Activated CD8-positive, alpha-beta T cell treated with anti-CD3 and anti-CD28 coated beads, Interleukin-2, amount 10 ng/mL, durations not matched to agents 7 days and 5 days (primary cell): ENCODE results near the gene MTF2. TPM values are rescaled to one million over a fixed set of nuclear protein-coding genes. Genes with fewer than 3 reads are reported as not detected.
"Not testable (repeated sequence)": the region's sequence is repeated elsewhere in the genome, so short reads cannot be mapped to it uniquely, and the experiment has no call there.

Experiments used
- ATAC-seq: fragments of 150-1000 bp; cut with Tn5 transposase; one replicate; pipeline ENCODE4 v1.10.0; 2021; ENCODE audit warnings: moderate library complexity
- CTCF ChIA-PET: fragments of 350-600 bp; sonication (Branson Sonifier 250); formaldehyde crosslinking; loops from one replicate; lab custom pipeline; 2021; ENCODE audit warnings: antibody characterized with exemption; lab: Charles Lee
- POLR2A ChIA-PET: fragments of 350-600 bp; sonication (Branson Sonifier 250); formaldehyde crosslinking; loops from one replicate; lab custom pipeline; 2021; ENCODE audit warnings: antibody characterized with exemption; lab: Charles Lee
- DNase-seq: peaks from one replicate; pipeline ENCODE4 v3.0.0-alpha.2; 2020
- H3K27ac Mint-ChIP-seq: one replicate; pipeline ENCODE4 v1.8.0; 2021; ENCODE audit warnings: mild to moderate bottlenecking, mixed read lengths
- H3K27me3 Mint-ChIP-seq: one replicate; pipeline ENCODE4 v1.8.0; 2021; ENCODE audit warnings: low read depth, mixed read lengths
- H3K36me3 Mint-ChIP-seq: one replicate; pipeline ENCODE4 v1.8.0; 2021; ENCODE audit warnings: low read depth, mixed read lengths
- H3K4me1 Mint-ChIP-seq: one replicate; pipeline ENCODE4 v1.8.0; 2021; ENCODE audit warnings: low read depth, mixed read lengths
- H3K4me3 Mint-ChIP-seq: one replicate; pipeline ENCODE4 v1.8.0; 2021; ENCODE audit warnings: mild to moderate bottlenecking, mixed read lengths
- H3K9me3 Mint-ChIP-seq: one replicate; pipeline ENCODE4 v1.8.0; 2022; ENCODE audit warnings: mixed read lengths; ENCODE audit not compliant: insufficient read depth
- total RNA-seq, 2 experiments: library from RNA; stranded (reverse); gene quantifications; one replicate each; pipeline ENCODE4 v1.2.3, GENCODE V29; 2021

Gene MTF2
- total RNA-seq, 2 experiments from 2014 or later = 56.4 to 63.2 TPM

- Mint-ChIP-seq H3K36me3 (peaks cover 54% of the 10 kb centered on the region), H3K4me1 (peaks cover 20% of the 10 kb centered on the region)
- ATAC-seq, H3K27ac Mint-ChIP-seq, H3K9me3 Mint-ChIP-seq, H3K4me3 Mint-ChIP-seq, POLR2A ChIA-PET, DNase-seq, CTCF ChIA-PET, H3K27me3 Mint-ChIP-seq: not testable (repeated sequence)
These were observed 86.8 kb downstream of the MTF2 start for GRCh38 chr1:93165895-93166294.

GRCh38 chr1:93167006-93167405 is 87.9 kb downstream of the MTF2 start:
- H3K4me1 Mint-ChIP-seq = peaks cover 28% of the 10 kb centered on the region
- ATAC-seq (no peak), DNase-seq (no peak)
- H3K4me3 Mint-ChIP-seq = no peak overlapping the region
- H3K9me3 Mint-ChIP-seq = no peaks in the 10 kb centered on the region
- POLR2A ChIA-PET = no interaction called here
- H3K27me3 Mint-ChIP-seq = no peaks in the 10 kb centered on the region
- H3K27ac Mint-ChIP-seq = no peak overlapping the region
- H3K36me3 Mint-ChIP-seq = peaks cover 50% of the 10 kb centered on the region
- CTCF ChIA-PET = no interaction called here

- not testable (repeated sequence) for H3K27me3 Mint-ChIP-seq, H3K9me3 Mint-ChIP-seq, H3K4me3 Mint-ChIP-seq, DNase-seq, H3K27ac Mint-ChIP-seq
- ChIA-PET CTCF (interaction anchor here (0.8 to 2.0 kb wide), 4 partner anchors 11 to 90 kb away, joined by 3 to 7 read pairs (median 6); no protein-coding TSS in a partner anchor), POLR2A (interaction anchor here (0.6 to 1.2 kb wide), 3 partner anchors 176 to 854 kb away, joined by 3 read pairs; partner anchors contain the start of gene DR1)
- Mint-ChIP-seq H3K36me3 (peaks cover 68% of the 10 kb centered on the region), H3K4me1 (peaks cover 47% of the 10 kb centered on the region)
- ATAC-seq = peak; percentile 11
These were observed 91.1 kb downstream of the MTF2 start for GRCh38 chr1:93170141-93170678.

- ATAC-seq (peak; percentile 18), DNase-seq (no peak)
- Mint-ChIP-seq H3K36me3 (peaks cover 69% of the 10 kb centered on the region), H3K4me1 (peaks cover 54% of the 10 kb centered on the region), H3K27ac (peak overlapping the region; percentile 88), H3K9me3 (no peaks in the 10 kb centered on the region), H3K27me3 (no peaks in the 10 kb centered on the region), H3K4me3 (peak overlapping the region; percentile 76)
- ChIA-PET POLR2A (interaction anchor here (1.2 to 1.3 kb wide), 3 partner anchors 8 to 175 kb away, joined by 3 to 5 read pairs (median 3); partner anchors contain the start of gene DR1), CTCF (interaction anchor here (1.5 to 2.0 kb wide), 2 partner anchors 54 to 92 kb away, joined by 7 read pairs; no protein-coding TSS in a partner anchor)
These were observed 92.5 kb downstream of the MTF2 start for GRCh38 chr1:93171549-93172034.

- ATAC-seq (no peak), DNase-seq (no peak)
- Mint-ChIP-seq H3K27me3 (no peaks in the 10 kb centered on the region), H3K36me3 (peaks cover 62% of the 10 kb centered on the region), H3K27ac (no peak overlapping the region), H3K9me3 (no peaks in the 10 kb centered on the region), H3K4me3 (no peak overlapping the region), H3K4me1 (peaks cover 60% of the 10 kb centered on the region)
- CTCF ChIA-PET = interaction anchor here (1.0 to 1.2 kb wide), 2 partner anchors 10 to 94 kb away, joined by 5 to 6 read pairs; partner anchors contain the start of gene MTF2
- POLR2A ChIA-PET = interaction anchor here (1.5 kb wide), 1 partner anchor 17 kb away, joined by 3 read pairs; no protein-coding TSS in a partner anchor
These were observed 93.7 kb downstream of the MTF2 start for GRCh38 chr1:93172778-93173177.

GRCh38 chr1:93174638-93175037 is 95.6 kb downstream of the MTF2 start:
- Mint-ChIP-seq H3K4me1 (peaks cover 57% of the 10 kb centered on the region), H3K36me3 (peaks cover 61% of the 10 kb centered on the region)
- H3K9me3 Mint-ChIP-seq, DNase-seq, H3K27me3 Mint-ChIP-seq, CTCF ChIA-PET, POLR2A ChIA-PET, H3K4me3 Mint-ChIP-seq, ATAC-seq, H3K27ac Mint-ChIP-seq: not testable (repeated sequence)

- Mint-ChIP-seq H3K27me3 (no peaks in the 10 kb centered on the region), H3K36me3 (peaks cover 49% of the 10 kb centered on the region), H3K9me3 (no peaks in the 10 kb centered on the region), H3K4me3 (peak overlapping the region; percentile 85), H3K4me1 (peaks cover 51% of the 10 kb centered on the region), H3K27ac (peak overlapping the region; percentile 96)
- POLR2A ChIA-PET = interaction anchor here (0.6 kb wide), 1 partner anchor 242 kb away, joined by 4 read pairs; no protein-coding TSS in a partner anchor
- DNase-seq = no peak
- no peak for ATAC-seq
- CTCF ChIA-PET = interaction anchor here (1.7 kb wide), 1 partner anchor 98 kb away, joined by 7 read pairs; no protein-coding TSS in a partner anchor
These were observed 98.9 kb downstream of the MTF2 start for GRCh38 chr1:93177991-93178390.

GRCh38 chr1:93178418-93178817 is 99.3 kb downstream of the MTF2 start:
- ATAC-seq = no peak
- no peaks in the 10 kb centered on the region for H3K9me3 Mint-ChIP-seq
- H3K4me1 Mint-ChIP-seq = peaks cover 51% of the 10 kb centered on the region
- H3K4me3 Mint-ChIP-seq = peak overlapping the region; percentile 85
- no peak for DNase-seq
- ChIA-PET CTCF (interaction anchor here (1.7 kb wide), 1 partner anchor 98 kb away, joined by 7 read pairs; no protein-coding TSS in a partner anchor), POLR2A (no interaction called here)
- H3K27me3 Mint-ChIP-seq = no peaks in the 10 kb centered on the region
- H3K36me3 Mint-ChIP-seq = peaks cover 47% of the 10 kb centered on the region
- H3K27ac Mint-ChIP-seq = peak overlapping the region; percentile 96

- ChIA-PET POLR2A (interaction anchor here (0.7 to 1.4 kb wide), 2 partner anchors 8 to 101 kb away, joined by 3 to 5 read pairs; partner anchors contain the start of gene MTF2), CTCF (no interaction called here)
- peak within 1 kb of the TSS; percentile 85 for H3K4me3 Mint-ChIP-seq
- H3K4me1 Mint-ChIP-seq = peaks cover 50% of the 10 kb centered on the region
- peaks cover 43% of the 10 kb centered on the region for H3K36me3 Mint-ChIP-seq
- DNase-seq (peak; percentile 98), ATAC-seq (peak; percentile 85)
- no peaks in the 10 kb centered on the region for H3K27me3 Mint-ChIP-seq
- no peaks in the 10 kb centered on the region for H3K9me3 Mint-ChIP-seq
- peak within 1 kb of the TSS; percentile 96 for H3K27ac Mint-ChIP-seq
These were observed 101.0 kb downstream of the MTF2 start, which contains the start of gene TMED5 for GRCh38 chr1:93179886-93180722. Gene TMED5, minus strand, starts transcription at chr1:93180413. Its CDS starts 171 bp downstream, at chr1:93180242.

- Mint-ChIP-seq H3K9me3 (no peaks in the 10 kb centered on the region), H3K27me3 (no peaks in the 10 kb centered on the region), H3K4me3 (peak within 1 kb of the TSS; percentile 85), H3K4me1 (peaks cover 50% of the 10 kb centered on the region), H3K27ac (peak within 1 kb of the TSS; percentile 96), H3K36me3 (peaks cover 44% of the 10 kb centered on the region)
- DNase-seq (peak; percentile 77), ATAC-seq (peak; percentile 19)
- CTCF ChIA-PET = interaction anchor here (0.8 kb wide), 1 partner anchor 167 kb away, joined by 4 read pairs; no protein-coding TSS in a partner anchor
- POLR2A ChIA-PET = interaction anchor here (0.7 to 1.7 kb wide), 7 partner anchors 10 to 240 kb away, joined by 3 to 5 read pairs (median 4); partner anchors contain the start of gene DIPK1A
These were observed 101.9 kb downstream of the MTF2 start, which contains the start of gene CCDC18 for GRCh38 chr1:93180723-93181613. Gene CCDC18, plus strand, starts transcription at chr1:93180724. Its CDS starts 2,638 bp downstream, at chr1:93183362.
